Measurements from ENCODE around the gene SEMA3G. TPM values are rescaled to one million over a fixed set of nuclear protein-coding genes. Genes with fewer than 3 reads are reported as not detected.

The SEMA3G gene
- total and polyA plus RNA-seq, 2 experiments from 2014 or later, result 0.47 to 2.5 TPM

- TF ChIP-seq, protein P1, sequence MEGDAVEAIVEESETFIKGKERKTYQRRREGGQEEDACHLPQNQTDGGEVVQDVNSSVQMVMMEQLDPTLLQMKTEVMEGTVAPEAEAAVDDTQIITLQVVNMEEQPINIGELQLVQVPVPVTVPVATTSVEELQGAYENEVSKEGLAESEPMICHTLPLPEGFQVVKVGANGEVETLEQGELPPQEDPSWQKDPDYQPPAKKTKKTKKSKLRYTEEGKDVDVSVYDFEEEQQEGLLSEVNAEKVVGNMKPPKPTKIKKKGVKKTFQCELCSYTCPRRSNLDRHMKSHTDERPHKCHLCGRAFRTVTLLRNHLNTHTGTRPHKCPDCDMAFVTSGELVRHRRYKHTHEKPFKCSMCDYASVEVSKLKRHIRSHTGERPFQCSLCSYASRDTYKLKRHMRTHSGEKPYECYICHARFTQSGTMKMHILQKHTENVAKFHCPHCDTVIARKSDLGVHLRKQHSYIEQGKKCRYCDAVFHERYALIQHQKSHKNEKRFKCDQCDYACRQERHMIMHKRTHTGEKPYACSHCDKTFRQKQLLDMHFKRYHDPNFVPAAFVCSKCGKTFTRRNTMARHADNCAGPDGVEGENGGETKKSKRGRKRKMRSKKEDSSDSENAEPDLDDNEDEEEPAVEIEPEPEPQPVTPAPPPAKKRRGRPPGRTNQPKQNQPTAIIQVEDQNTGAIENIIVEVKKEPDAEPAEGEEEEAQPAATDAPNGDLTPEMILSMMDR (conservative IDR thresholded peaks at IDR 0.05; ENCODE audit: low read depth in 2 of 2), result no peak
- TF ChIP-seq NANOG (IDR thresholded peaks at IDR 0.05; ENCODE audit: borderline replicate concordance) (no peak), STAT1 (IDR thresholded peaks at IDR 0.05; ENCODE audit: unreplicated experiment) (no peak), EZH2 (IDR thresholded peaks at IDR 0.05; ENCODE audit: low read depth, unreplicated experiment) (no peak), CREB1 (CRISPR knock-in tag; IDR thresholded peaks at IDR 0.05; ENCODE audit: low read depth) (no peak), POLR2AphosphoS5 (IDR thresholded peaks at IDR 0.05; ENCODE audit: low read depth) (no peak), ZNF331 (CRISPR knock-in tag; IDR thresholded peaks at IDR 0.05; ENCODE audit: low read depth) (no peak), ZNF114 (CRISPR knock-in tag; IDR thresholded peaks at IDR 0.05) (no peak), ETS1 (IDR thresholded peaks at IDR 0.05) (no peak)
- TF ChIP-seq, protein P2, sequence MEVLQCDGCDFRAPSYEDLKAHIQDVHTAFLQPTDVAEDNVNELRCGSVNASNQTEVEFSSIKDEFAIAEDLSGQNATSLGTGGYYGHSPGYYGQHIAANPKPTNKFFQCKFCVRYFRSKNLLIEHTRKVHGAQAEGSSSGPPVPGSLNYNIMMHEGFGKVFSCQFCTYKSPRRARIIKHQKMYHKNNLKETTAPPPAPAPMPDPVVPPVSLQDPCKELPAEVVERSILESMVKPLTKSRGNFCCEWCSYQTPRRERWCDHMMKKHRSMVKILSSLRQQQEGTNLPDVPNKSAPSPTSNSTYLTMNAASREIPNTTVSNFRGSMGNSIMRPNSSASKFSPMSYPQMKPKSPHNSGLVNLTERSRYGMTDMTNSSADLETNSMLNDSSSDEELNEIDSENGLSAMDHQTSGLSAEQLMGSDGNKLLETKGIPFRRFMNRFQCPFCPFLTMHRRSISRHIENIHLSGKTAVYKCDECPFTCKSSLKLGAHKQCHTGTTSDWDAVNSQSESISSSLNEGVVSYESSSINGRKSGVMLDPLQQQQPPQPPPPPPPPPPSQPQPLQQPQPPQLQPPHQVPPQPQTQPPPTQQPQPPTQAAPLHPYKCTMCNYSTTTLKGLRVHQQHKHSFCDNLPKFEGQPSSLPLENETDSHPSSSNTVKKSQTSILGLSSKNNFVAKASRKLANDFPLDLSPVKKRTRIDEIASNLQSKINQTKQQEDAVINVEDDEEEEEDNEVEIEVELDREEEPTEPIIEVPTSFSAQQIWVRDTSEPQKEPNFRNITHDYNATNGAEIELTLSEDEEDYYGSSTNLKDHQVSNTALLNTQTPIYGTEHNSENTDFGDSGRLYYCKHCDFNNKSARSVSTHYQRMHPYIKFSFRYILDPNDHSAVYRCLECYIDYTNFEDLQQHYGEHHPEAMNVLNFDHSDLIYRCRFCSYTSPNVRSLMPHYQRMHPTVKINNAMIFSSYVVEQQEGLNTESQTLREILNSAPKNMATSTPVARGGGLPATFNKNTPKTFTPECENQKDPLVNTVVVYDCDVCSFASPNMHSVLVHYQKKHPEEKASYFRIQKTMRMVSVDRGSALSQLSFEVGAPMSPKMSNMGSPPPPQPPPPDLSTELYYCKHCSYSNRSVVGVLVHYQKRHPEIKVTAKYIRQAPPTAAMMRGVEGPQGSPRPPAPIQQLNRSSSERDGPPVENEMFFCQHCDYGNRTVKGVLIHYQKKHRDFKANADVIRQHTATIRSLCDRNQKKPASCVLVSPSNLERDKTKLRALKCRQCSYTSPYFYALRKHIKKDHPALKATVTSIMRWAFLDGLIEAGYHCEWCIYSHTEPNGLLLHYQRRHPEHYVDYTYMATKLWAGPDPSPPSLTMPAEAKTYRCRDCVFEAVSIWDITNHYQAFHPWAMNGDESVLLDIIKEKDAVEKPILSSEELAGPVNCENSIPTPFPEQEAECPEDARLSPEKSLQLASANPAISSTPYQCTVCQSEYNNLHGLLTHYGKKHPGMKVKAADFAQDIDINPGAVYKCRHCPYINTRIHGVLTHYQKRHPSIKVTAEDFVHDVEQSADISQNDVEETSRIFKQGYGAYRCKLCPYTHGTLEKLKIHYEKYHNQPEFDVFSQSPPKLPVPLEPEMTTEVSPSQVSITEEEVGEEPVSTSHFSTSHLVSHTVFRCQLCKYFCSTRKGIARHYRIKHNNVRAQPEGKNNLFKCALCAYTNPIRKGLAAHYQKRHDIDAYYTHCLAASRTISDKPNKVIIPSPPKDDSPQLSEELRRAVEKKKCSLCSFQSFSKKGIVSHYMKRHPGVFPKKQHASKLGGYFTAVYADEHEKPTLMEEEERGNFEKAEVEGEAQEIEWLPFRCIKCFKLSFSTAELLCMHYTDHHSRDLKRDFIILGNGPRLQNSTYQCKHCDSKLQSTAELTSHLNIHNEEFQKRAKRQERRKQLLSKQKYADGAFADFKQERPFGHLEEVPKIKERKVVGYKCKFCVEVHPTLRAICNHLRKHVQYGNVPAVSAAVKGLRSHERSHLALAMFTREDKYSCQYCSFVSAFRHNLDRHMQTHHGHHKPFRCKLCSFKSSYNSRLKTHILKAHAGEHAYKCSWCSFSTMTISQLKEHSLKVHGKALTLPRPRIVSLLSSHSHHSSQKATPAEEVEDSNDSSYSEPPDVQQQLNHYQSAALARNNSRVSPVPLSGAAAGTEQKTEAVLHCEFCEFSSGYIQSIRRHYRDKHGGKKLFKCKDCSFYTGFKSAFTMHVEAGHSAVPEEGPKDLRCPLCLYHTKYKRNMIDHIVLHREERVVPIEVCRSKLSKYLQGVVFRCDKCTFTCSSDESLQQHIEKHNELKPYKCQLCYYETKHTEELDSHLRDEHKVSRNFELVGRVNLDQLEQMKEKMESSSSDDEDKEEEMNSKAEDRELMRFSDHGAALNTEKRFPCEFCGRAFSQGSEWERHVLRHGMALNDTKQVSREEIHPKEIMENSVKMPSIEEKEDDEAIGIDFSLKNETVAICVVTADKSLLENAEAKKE (CRISPR knock-in tag; IDR thresholded peaks at IDR 0.05), result no peak
- TF ChIP-seq, protein P3, sequence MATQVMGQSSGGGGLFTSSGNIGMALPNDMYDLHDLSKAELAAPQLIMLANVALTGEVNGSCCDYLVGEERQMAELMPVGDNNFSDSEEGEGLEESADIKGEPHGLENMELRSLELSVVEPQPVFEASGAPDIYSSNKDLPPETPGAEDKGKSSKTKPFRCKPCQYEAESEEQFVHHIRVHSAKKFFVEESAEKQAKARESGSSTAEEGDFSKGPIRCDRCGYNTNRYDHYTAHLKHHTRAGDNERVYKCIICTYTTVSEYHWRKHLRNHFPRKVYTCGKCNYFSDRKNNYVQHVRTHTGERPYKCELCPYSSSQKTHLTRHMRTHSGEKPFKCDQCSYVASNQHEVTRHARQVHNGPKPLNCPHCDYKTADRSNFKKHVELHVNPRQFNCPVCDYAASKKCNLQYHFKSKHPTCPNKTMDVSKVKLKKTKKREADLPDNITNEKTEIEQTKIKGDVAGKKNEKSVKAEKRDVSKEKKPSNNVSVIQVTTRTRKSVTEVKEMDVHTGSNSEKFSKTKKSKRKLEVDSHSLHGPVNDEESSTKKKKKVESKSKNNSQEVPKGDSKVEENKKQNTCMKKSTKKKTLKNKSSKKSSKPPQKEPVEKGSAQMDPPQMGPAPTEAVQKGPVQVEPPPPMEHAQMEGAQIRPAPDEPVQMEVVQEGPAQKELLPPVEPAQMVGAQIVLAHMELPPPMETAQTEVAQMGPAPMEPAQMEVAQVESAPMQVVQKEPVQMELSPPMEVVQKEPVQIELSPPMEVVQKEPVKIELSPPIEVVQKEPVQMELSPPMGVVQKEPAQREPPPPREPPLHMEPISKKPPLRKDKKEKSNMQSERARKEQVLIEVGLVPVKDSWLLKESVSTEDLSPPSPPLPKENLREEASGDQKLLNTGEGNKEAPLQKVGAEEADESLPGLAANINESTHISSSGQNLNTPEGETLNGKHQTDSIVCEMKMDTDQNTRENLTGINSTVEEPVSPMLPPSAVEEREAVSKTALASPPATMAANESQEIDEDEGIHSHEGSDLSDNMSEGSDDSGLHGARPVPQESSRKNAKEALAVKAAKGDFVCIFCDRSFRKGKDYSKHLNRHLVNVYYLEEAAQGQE (IDR thresholded peaks at IDR 0.05; ENCODE audit: unreplicated experiment), result no peak
- Histone ChIP-seq H3K4me1 (ENCODE audit: insufficient read depth) (no peaks in the 10 kb centered on the region), H3F3A (replicated peaks; ENCODE audit: low read depth) (no peaks in the 10 kb centered on the region), H3K4me3 (no peak overlapping the region), H3K9me2 (ENCODE audit: insufficient read depth) (no peaks in the 10 kb centered on the region), H4K20me1 (replicated peaks; ENCODE audit: insufficient read depth) (no peaks in the 10 kb centered on the region), H3K27me3 (ENCODE audit: insufficient read depth) (no peaks in the 10 kb centered on the region), H3K27ac (ENCODE audit: low read depth) (no peak overlapping the region), H3K4me2 (no peak overlapping the region), H3K79me2 (replicated peaks; ENCODE audit: insufficient read depth) (no peaks in the 10 kb centered on the region), H2AFZ (no peak overlapping the region), H3K36me3 (ENCODE audit: insufficient read depth) (no peaks in the 10 kb centered on the region)
- Mint-ChIP-seq H3K27ac (no peak overlapping the region), H3K4me3 (no peak overlapping the region), H3K4me1 (peaks cover 6% of the 10 kb centered on the region), H3K36me3 (ENCODE audit: low read depth) (no peaks in the 10 kb centered on the region; the same call in 2 of the 3 replicates), H3K27me3 (ENCODE audit: insufficient read depth, low read depth, poor library complexity) (peaks cover 10% of the 10 kb centered on the region), H3K9me3 (no peaks in the 10 kb centered on the region)
- DNase-seq (ENCODE audit: low spot score), result no peak
- no peak for ATAC-seq
Measured at GRCh38 chr3:52438579-52439425, 6.1 kb downstream of the SEMA3G start.

Measured in GM23338 (cell line).